KG1 (cell line): ENCODE data around the gene MGAT5B.
A peak's percentile ranks its signal among the peaks of the same experiment; 100 is the strongest.
"Not testable (repeated sequence)": the region's sequence is repeated elsewhere in the genome, so short reads cannot be mapped to it uniquely, and the experiment has no call there.

Experiments
- DNase-seq: peaks from one replicate; lab custom pipeline; 2025; lab: John Stamatoyannopoulos, UW

Gene MGAT5B

DNA sequence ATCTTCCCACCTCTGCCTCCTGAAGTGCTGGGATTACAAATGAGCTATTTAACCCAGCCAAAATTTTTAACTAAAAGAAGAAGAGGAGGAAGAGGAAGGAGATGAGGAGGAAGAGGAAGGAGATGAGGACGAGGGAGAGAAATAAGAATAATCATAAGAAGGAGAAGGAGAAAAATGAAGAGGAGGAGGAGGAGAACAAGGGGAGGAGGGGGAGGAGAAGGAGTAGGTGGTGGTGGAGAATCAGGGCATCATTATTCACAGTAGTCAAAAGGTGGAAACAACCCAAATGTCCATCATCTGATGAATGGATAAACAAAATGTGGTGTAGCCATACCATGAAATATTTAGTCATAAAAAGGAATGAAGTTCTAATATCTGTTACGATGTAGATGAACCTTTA is 21.2 kb upstream of the MGAT5B start:
- DNase-seq, result no peak

DNA sequence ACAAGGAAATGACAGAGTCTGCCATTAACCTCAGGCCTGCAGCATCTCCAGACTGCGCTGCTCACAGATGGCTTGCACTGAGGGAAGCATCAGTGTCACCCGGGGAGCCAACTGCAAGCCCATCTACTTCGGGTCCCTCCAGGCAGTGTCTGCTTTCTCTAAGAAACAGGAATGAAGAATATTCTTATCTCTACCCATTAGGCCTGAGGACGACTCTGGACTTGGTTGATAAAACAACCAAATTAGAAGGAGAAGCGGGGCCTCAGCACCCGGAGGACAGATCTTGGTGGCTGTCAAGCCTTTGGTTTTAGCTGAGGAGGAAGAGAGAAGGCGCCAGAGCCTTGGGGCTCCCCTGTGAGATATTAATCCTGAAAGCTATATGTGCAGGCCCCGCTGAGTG is 19.5 kb upstream of the MGAT5B start:
- DNase-seq, result no peak

DNA sequence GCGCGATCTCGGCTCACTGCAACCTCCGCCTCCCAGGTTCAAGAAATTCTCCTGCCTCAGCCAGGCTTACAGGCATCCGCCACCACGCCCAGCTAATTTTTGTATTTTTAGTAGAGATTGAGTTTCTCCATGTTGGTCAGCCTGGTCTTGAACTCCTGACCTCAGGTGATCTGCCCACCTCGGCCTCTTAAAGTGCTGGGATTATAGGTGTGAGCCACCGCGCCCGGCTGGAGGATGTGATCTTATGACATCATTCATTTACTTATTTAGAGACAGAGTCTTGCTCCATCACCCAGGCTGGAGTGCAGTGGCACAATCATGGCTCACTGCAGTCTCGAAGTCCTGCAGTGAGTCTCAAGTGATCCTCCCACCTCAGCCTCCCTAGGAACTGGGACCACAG is 19.0 kb upstream of the MGAT5B start:
- not testable (repeated sequence) for DNase-seq

DNA sequence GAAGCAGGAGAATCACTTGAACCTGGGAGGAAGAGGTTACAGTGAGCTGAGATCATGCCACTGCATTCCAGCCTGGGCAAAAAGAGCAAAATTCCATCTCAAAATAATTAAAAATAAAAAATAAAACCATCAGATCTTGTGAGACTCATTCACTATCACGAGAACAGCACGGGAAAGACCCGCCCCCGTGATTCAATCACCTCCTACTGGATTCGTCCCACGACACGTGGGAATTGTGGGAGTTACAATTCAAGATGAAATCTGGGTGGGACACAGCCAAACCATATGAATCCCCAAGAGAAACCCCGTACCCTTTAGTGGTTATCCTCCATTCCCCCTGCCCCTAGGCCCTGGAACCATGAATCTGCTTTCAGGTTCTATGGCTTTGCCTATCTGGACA is 15.4 kb upstream of the MGAT5B start:
- no peak for DNase-seq

DNA sequence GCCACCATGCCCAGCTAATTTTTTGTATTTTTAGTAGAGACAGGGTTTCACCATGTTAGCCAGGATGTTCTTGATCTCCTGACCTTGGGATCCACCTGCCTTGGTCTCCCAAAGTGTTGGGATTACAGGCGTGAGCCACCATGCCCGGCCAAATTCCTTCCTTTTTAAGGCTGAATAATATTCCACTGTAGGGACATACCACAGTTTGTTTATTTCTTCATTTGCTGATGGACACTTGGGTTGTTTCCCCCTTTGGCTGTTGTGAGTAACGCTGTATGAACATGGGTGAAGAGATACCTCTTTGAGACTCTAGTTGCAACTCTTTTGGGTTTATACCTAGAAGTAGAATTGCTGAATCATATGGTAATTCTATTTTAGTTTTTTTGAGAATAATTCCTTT is 13.1 kb upstream of the MGAT5B start:
- no peak for DNase-seq

DNA sequence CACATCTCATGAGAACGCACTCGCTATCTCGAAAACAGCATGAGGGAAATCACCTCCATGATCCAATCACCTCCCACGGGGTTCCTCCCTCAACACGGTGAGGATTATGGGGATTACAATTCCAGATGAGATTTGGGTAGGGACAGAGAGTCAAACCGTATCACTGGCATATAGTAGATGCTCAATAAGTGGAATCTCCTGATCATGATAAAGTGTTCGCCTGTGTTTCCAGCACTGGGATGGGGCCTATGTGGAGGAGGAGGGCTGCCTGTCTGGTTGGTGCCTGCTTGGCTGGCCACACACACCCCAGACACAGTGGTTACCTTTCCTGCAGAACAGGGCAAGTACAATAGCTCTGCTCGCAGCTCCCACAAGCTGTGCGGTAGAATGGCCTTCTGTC is 6.1 kb upstream of the MGAT5B start:
- DNase-seq, result no peak

DNA sequence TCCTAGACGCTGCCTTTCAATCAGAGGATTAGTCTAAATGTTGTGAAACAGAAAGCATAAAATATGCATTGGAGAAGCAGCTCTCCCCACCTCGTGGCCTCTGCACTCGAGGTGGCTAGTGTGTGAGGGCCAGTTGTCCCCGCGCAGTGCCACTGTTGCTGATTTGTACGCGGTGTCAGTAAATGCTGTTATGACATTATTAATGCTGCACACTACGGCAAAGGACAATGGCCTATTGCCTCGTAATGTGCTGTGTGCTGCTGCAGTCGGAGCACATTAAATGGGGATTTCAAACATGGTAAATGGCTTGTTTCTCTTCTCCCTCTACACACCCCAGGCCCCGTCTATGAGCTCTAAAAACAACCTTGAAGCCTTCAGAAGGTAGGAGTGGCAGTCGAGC is 5.7 kb upstream of the MGAT5B start:
- no peak for DNase-seq

DNA sequence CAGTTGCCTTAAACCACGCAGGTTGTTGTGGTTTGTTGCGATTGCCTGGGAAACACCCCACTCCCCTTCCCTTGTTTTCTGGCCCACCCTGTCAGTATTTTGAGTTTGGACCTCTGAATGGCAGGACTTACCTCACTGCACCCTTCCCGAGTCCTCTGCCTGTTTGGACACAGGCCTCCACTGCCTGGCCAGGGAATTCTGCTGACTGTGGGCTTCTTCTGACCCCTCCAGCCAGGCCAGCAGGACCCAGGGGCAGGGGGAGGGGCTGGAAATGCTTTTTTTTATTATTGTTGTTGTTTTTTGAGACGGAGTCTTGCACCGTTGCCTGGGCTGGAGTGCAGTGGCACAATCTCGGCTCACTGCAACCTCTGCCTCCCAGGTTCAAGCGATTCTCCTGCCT is 4.2 kb upstream of the MGAT5B start:
- DNase-seq, result no peak

DNA sequence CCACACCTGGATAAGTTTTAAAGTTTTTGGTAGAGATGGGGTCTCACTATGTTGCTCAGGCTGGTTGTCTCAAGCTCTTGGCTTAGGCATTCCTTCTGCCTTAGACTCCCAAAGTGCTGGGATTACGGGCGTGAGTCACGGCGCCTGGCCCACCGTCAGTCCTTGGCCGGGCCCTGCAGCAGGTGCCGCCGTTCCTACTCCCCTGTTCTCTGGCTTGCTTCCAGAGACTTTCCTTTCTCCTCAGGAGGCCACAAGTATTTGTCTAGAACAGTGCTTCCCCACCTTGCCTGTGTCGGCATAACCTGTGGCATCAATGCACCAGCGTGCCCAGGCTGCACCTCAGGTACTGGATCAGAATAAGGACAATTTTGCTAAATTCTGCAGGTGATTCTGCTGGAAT is 3.0 kb upstream of the MGAT5B start:
- no peak for DNase-seq

DNA sequence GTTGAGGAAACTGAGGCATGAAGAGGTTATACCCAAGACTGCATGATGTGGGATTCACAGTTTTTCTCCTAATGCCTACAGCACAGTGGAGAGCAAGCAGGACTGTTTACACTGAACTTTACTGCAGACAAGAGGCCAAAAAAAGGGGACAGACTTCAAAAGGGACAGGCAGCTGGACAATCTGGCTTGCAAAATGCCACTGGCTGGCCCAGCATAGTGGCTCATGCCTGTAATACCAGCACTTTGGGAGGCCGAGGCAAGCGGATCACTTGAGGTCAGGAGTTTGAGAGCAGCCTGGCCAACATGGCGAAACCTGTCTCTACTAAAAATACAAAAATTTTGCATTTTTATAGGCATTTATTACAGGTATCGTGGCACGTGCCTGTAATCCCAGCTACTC is 2.0 kb upstream of the MGAT5B start:
- DNase-seq, result no peak

DNA sequence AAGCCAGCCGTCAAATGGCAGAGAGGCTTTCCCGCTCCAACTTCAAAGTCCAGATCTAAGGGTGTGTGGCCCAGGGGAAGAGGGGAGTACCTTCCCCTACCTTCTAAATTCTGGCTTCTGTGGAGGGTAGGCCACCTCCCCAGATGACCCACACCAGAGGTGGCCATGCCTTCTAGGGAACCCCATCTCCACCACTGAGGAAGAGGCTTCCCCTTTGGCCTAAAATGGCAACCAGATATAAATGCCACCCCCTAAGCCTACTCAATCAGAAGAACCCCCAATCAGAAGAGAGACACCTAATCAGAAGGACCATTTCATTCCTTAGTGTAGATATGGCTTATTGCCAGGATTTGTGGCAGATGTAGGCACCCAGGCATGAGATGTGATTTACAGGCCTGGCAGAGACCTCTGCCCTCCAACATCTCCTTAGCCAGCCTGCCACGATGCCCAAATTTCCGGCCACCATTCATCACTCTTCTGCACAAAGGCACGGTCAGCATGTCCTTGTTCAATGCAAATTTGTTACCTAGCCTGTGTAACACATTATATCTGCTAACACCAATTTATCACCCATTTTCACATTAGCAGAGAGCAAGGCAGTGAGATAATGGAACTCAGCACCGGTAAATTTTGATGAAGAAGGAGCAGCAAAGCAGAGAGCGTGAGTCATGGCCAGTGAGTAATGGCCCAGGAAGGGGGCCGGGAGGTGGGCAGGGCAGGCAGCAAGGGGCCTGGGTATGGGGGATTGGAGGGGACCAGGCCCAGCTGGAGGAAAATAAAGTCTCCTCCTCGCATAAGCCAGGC is 1.2 kb upstream of the MGAT5B start:
- no peak for DNase-seq

DNA sequence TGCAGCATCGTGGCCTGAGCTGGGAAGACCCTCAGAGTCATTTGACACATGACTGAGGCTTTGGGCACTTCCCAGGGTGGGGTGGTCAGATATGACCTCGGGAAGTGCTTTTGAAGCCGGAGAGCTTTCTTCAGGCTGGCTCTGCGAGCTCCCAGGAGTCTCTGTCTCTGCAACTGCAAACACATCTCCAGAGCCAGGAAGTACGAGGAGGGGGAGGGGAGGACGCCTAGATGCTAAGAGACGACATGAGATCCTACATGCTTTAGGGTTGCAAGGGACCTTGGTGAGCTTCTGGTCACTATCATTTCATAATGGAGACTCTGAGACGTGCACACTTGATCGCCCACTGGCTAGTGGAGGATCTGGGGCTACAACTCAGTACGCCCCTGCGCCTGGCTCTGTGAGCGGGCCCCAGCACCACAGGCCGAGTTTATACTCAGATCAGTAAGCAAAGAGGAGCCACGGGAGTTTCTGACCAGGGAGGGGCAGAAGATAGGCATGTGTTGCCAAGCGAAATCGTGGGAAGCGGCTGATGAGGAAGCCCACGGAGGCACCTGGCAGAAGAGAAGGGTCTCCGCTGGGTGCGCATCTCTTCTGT is 527 bp upstream of the MGAT5B start:
- no peak for DNase-seq

DNA sequence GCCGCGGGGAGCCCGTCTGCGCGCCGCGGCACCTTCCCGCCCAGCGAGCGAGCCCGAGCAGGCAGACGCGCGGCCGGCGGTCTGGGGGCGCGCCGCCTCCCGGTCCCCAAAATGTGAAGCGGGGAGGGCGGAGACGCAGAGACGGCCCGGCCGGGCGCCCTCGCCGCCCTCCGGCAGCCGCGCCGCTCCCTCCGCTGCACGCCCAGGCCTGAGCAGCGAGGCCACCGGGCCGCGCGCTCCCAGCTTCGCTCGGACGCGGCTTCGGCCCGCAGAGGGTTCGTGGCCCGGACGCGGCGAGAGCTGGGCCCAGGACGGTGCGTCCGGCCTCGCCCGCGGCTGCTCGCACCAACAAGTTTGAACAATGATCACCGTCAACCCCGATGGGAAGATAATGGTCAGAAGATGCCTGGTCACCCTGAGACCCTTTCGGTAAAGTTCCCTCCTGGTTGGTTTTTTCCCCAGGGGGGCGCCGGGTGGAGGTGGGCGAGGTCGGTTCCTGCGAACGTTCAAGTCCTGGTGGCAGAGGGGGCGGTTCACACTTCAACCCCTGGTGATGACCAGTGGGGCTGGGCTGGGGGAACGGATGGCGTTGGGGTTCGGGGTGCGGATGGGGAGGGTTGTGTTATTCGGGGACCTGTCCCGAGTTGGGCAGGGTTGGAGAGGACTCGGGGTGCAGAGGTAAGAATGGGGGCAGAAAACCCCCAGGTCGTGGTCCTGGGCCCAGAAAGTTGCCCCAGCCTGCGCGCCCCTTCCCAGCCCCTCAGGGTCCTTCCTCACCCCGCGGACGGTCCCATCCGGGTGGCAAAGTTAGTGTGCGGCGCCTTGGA is 678 bp downstream of the MGAT5B start:
- DNase-seq, result no peak

DNA sequence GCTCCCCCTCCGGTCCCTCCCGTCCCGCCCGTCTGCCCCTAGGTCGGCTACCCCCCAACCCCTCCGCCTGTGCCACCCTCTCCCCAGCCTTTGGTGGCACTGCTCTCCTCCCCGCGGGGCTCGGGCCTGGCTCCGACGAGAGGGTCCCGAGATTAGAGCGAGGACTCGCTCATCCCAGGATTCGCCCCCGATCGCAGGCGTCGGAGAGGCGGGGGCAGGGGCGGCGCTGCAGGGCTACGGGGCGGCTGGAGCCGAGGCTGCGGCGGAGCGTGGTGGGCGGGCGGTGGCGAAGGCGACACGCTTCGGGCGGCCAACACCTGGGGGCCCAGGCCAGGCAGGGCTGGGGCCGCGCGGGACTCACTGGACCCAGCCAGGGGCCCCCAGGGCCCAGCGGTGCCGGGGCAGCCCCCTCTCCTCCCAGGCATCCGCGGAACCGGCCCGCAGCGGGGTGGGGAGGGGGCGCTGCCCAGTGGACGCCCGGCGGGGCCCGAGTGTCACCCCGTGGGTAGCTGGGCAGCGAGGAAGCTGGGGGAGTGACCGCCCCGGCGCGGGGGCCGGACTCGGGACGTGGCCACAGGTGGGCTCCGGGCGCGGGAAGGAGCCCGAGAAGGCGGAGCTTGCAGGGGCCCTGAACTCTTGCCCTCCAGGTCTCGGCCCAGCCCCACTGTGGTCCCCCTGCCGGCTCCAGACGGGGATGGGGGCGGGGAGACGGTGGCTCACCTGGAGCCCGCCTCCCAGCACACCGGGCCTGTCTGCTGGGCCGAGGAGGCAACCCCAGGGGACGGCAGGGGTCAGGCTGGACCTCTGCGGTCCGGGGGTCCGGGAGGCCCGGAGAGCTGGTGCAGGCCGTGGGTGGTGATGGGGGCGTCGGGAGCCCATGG is 1.5 kb downstream of the MGAT5B start:
- no peak for DNase-seq

DNA sequence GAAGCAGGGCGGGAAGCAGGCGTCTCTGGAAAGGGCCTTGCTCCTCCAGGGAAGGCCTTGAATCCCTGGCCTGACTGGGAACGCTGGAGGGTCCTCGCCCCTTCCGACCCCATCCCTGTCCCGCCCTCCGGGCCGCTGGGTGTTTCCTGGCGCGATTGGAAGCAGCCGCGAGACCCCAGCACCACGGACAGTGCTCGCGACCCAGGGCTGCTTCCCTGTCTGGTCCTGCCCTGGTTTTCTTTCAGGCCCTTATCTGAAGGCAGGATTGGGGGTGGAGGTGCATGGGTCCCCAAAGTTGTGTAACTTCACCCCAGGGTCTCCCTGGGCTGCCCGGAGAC is 2.1 kb downstream of the MGAT5B start:
- DNase-seq, result no peak

DNA sequence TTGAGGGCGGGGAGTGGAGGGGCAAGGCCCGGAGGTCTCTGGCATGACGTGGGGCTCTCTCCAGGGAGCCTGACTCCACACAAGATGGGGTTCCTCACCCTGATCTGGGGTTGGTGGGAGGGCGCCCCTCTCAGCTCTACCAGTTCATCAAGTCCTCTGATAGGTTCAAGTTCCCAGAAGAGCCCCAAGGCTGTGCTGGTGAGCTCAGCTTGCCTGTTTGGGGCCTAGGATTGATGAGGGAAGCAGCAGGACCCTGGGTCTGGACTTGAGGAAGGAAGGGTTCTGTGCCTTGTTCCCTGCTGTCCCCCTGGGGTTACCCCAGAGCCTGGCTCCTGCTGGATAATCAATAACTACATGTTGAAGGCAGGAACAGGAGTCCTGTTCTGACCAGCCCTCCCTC is 3.5 kb downstream of the MGAT5B start:
- DNase-seq, result no peak

DNA sequence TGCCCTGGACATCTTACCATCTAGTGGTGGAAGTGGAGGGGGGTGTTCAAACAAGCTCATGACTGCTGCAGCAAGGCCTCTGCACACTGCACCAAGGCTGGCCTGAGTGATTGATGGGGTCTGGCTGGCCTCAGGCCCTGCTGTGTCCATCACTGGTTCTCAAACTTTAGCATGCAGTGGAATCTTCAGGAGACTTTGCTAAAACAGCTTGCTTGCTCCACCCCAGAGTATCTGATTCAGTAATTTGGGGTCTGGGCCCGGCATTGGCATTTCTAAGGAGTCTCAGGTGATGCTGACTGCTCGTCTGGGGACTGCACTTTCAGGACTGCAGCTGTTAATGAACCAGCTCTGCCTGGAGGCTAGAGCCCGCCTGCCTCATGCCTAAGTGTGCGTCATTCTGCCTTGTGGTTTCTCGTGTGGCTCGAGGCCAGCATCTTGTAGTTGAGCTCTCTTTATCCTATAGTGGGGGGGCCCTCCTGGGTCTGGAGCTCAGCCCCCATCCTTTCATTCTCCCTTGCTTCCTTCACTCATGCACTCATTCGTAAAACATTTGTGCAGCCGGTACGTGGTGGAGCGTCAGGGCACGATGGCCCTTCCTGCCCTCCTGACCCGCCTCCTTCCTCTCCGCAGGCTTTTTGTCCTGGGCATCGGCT is 4.1 kb downstream of the MGAT5B start:
- peak; percentile 2 for DNase-seq

DNA sequence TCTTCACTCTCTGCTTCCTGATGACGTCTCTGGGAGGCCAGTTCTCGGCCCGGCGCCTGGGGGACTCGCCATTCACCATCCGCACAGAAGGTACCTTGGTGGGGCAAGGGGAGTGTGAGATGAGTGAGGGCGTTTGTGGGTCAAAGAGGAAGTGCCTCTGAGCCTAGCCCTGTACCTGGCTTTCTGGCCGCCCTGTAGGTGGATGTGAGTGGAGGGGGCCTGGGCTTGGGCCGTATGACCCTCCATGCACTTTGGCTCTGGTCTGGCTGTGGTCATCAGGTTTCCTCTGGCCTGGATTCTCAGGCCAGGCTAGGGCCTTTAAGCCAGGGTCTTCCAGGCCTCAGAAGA is 4.6 kb downstream of the MGAT5B start:
- no peak for DNase-seq

DNA sequence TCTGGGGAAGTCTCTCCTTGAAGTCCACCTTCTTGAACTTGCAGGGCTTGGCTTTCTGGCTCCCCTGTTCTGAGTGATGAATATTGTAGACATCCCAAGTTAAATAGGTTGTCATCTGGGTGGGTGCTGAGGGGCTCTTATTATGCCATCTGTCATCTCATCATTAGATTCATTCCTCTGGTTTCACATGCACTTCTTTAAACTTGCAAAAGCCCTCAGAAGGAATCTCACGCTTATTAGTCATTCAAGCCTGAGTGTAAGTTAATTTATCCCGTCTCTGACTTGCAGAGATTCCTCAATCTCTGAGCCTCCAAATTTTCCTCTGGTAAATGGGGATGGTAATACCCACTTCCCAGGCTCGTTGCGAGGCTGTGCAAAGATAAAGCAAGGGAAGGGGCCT is 5.7 kb downstream of the MGAT5B start:
- DNase-seq, result no peak

DNA sequence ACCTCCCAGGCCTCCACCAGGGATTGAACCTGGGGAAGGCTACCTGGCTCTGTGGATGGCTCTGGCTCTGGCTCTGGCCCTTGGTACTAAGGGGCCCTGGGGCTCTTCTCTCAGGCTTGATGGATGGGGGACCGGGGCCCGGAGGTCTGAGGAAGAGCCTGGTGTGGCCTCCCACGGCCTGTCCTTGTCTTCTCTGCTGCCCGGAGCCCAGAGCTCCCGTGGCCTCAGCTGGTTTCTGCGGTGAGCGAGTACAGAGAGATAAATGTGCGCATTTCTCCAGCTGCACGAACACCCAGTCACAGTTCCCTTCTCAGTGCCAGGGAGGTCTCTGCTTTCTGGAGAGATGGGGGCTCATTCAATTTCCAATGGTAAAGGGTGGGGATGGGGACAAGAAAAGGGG is 9.2 kb downstream of the MGAT5B start:
- DNase-seq, result no peak

DNA sequence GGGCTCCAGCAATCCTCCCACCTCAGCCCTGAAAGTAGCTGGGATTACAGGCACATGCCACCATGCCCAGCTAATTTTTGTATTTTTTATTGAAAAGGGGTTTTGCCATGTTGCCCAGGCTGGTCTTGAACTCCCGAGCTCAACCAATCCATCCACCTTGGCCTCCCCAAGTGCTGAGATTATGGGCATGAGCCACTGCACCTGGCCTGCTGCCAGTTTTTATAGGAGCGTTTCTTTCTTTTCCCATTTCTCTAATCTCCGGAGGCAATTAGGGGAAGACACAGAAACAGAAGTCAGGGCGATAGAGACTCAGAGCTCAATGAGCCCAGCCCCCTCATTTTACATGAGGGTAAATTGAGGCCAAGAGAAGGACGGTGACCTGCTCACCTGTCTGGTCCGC is 10.4 kb downstream of the MGAT5B start:
- DNase-seq, result no peak

DNA sequence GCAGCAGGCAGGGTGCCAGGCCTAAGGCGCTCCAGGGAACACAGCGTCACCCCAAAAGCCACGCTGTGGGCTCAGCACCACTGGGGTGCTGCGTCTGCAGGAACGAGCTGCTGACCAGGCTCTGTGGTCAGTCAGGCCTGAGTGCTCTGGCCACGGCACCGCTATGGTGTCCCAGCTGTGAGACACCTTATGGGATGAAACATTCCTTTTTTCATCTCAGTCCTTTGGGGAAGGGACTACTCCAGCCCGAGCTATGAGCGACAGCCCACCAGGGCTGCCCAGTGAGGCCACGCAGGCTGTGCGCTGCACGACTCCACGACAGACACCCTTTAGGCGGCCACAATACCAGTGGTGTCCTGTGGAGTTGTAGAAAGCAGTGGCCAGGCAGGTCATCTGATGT is 11.1 kb downstream of the MGAT5B start:
- DNase-seq, result no peak
